ENCODE results near the gene CRCP. TPM values are rescaled to one million over a fixed set of nuclear protein-coding genes. Genes with fewer than 3 reads are reported as not detected.
A peak's percentile ranks its signal among the peaks of the same experiment; 100 is the strongest.

The CRCP gene
- total and polyA plus RNA-seq, 2 of the 13 experiments (the other 11 are each of a cell fraction or from before 2014, with no cell fraction given): 22.7 to 31.0 TPM

GRCh38 chr7:66114743-66115649, at the start of gene CRCP (continued):
- peak; percentile 76 for TF ChIP-seq ARNT2 (CRISPR knock-in tag; IDR thresholded peaks at IDR 0.05; ENCODE audit: low read depth)
- TF ChIP-seq HINFP (CRISPR knock-in tag; IDR thresholded peaks at IDR 0.05; ENCODE audit: low read depth): peak; percentile 22; the same call in 1 of the 2 replicates
- peak; percentile 39; the same call in 1 of the 2 replicates for TF ChIP-seq TFE3 (CRISPR knock-in tag; IDR thresholded peaks at IDR 0.05)
- peak; percentile 74; the same call in 1 of the 2 replicates for TF ChIP-seq ZFYVE20 (CRISPR knock-in tag; IDR thresholded peaks at IDR 0.05; ENCODE audit: borderline replicate concordance, low read depth)
- no peak for TF ChIP-seq ZNF737 (CRISPR knock-in tag; IDR thresholded peaks at IDR 0.05; ENCODE audit: borderline replicate concordance)
- no peak for TF ChIP-seq MATR3 (CRISPR knock-in tag; IDR thresholded peaks at IDR 0.05)
- peak; percentile 36 for TF ChIP-seq TEAD3 (CRISPR knock-in tag; optimal IDR thresholded peaks at IDR 0.05; ENCODE audit: borderline replicate concordance)
- TF ChIP-seq AFF4 (CRISPR knock-in tag; IDR thresholded peaks at IDR 0.05): no peak
- no peak for TF ChIP-seq SOX6 (IDR thresholded peaks at IDR 0.05)
- peak; percentile 71 for TF ChIP-seq SOX6 (CRISPR knock-in tag; IDR thresholded peaks at IDR 0.05)
- 0 out of 2 replicates have a peak, but pooled peaks have one; percentile 16 for TF ChIP-seq SMC3 (IDR thresholded peaks at IDR 0.05; ENCODE audit: low read length)
- TF ChIP-seq ZBTB49 (CRISPR knock-in tag; IDR thresholded peaks at IDR 0.05; ENCODE audit: borderline replicate concordance): no peak
- 0 out of 2 replicates have a peak, but pooled peaks have one; percentile 80 for TF ChIP-seq ZNF552 (CRISPR knock-in tag; IDR thresholded peaks at IDR 0.05; ENCODE audit: borderline replicate concordance)
- TF ChIP-seq ZNF234 (CRISPR knock-in tag; conservative IDR thresholded peaks at IDR 0.05): no peak
- TF ChIP-seq SSRP1 (CRISPR knock-in tag; IDR thresholded peaks at IDR 0.05): no peak
- peak; percentile 81; the same call in 1 of the 2 replicates for TF ChIP-seq PHF21A (CRISPR knock-in tag; IDR thresholded peaks at IDR 0.05)
- no peak; the same call in 1 of the 2 replicates for TF ChIP-seq ZNF263 (CRISPR knock-in tag; IDR thresholded peaks at IDR 0.05)
- TF ChIP-seq BATF2 (CRISPR knock-in tag; IDR thresholded peaks at IDR 0.05): no peak
- TF ChIP-seq RBM39 (IDR thresholded peaks at IDR 0.05; ENCODE audit: low read depth, low read length, poor library complexity, severe bottlenecking): no peak

Measured in HepG2 (cell line).